Testis (tissue), 3 donors: ENCODE results near the gene NKAIN2. TPM values are rescaled to one million over a fixed set of nuclear protein-coding genes. Genes with fewer than 3 reads are reported as not detected.

Experiments used
- DNase-seq: peaks from one replicate; pipeline ENCODE4 v3.0.0-alpha.2; 2019
- H3K27ac ChIP-seq, 2 donors: fragments of 200-600 bp; sonication (generic); one replicate each; pipeline ENCODE4 v1.5.1; 2019
- H3K27me3 ChIP-seq: fragments of 200-600 bp; sonication (generic); one replicate; pipeline ENCODE4 v1.5.1; 2019
- H3K36me3 ChIP-seq: fragments of 200-600 bp; sonication (generic); one replicate; pipeline ENCODE4 v1.5.1; 2017; ENCODE audit warnings: low read depth; ENCODE audit errors: missing control alignments
- H3K4me1 ChIP-seq: fragments of 200-600 bp; sonication (generic); one replicate; pipeline ENCODE4 v1.5.1; 2019
- H3K4me3 ChIP-seq, 2 donors: fragments of 200-600 bp; sonication (generic); one replicate each; pipeline ENCODE4 v1.5.1; 2017 to 2019
- H3K9me3 ChIP-seq: fragments of 200-600 bp; sonication (generic); one replicate; pipeline ENCODE4 v1.5.1; 2017
- POLR2A ChIP-seq: fragments of 450-650 bp; IDR thresholded peaks from one replicate; pipeline ENCODE4 v1.6.1; 2017; ENCODE audit warnings: antibody characterized with exemption, mild to moderate bottlenecking, moderate library complexity
- WGBS, 2 donors: methylation state at CpG; one replicate each; pipeline ENCODE4 v1.1.5; 2018; 5-methylcytosine and 5-hydroxymethylcytosine counted together
- intact Hi-C: fragments of 100-400 bp; cut with DNase I; formaldehyde crosslinking; loops from one replicate; pipeline ENCODE4 v1.15.1; 2023; ENCODE audit warnings: low total_unique reads
- polyA plus RNA-seq: library from polyadenylated mRNA; stranded (reverse); fragments of 350-450 nt; fragmentation: Illumina TruSeq; extraction: RNeasy Lipid Tissue Mini Kit (QIAGEN cat#74804); gene quantifications from one replicate; pipeline ENCODE4 v1.2.3, GENCODE V29; 2014; ENCODE audit warnings: low read depth, low replicate concordance; ENCODE audit not compliant: insufficient read depth
- total RNA-seq, 2 donors: library from RNA; depleted of rRNA; stranded (reverse); fragments of >200 nt; gene quantifications; one replicate each; pipeline ENCODE4 v1.2.3, GENCODE V29; 2016
- TF ChIP-seq, protein P1 (sequence below), 3 experiments: fragments of 450-650 bp in 2 of 3; fragments of 200-600 bp in 1 of 3; sonication (generic) in 1 of 3; IDR thresholded peaks; one replicate each; pipeline ENCODE4 v1.5.1; 2016 to 2019; ENCODE audit warnings: antibody characterized with exemption in 3 of 3, mild to moderate bottlenecking in 2 of 3, moderate library complexity in 1 of 3

Gene NKAIN2
- total and polyA plus RNA-seq, 3 donors from 2014 or later = 0.56 to 1.1 (median 0.71) TPM

- Histone ChIP-seq H3K27me3 (no peaks in the 10 kb centered on the region), H3K4me3 (no peak overlapping the region), H3K36me3 (no peaks in the 10 kb centered on the region), H3K27ac (no peak overlapping the region), H3K9me3 (no peaks in the 10 kb centered on the region), H3K4me1 (no peaks in the 10 kb centered on the region)
- TF ChIP-seq, protein P1, sequence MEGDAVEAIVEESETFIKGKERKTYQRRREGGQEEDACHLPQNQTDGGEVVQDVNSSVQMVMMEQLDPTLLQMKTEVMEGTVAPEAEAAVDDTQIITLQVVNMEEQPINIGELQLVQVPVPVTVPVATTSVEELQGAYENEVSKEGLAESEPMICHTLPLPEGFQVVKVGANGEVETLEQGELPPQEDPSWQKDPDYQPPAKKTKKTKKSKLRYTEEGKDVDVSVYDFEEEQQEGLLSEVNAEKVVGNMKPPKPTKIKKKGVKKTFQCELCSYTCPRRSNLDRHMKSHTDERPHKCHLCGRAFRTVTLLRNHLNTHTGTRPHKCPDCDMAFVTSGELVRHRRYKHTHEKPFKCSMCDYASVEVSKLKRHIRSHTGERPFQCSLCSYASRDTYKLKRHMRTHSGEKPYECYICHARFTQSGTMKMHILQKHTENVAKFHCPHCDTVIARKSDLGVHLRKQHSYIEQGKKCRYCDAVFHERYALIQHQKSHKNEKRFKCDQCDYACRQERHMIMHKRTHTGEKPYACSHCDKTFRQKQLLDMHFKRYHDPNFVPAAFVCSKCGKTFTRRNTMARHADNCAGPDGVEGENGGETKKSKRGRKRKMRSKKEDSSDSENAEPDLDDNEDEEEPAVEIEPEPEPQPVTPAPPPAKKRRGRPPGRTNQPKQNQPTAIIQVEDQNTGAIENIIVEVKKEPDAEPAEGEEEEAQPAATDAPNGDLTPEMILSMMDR (IDR thresholded peaks at IDR 0.05) = no peak
- TF ChIP-seq POLR2A = no peak
- intact Hi-C loops = no loop called here
- no peak for DNase-seq
- 93 to 95% methylated on average over 1 of the region's 1 CpG for WGBS, 2 donors
These were observed 1026.2 kb downstream of the NKAIN2 start for GRCh38 chr6:124829822-124830221.

GRCh38 chr6:124830506-124830905 lies 1026.8 kb downstream of the NKAIN2 start:
- Histone ChIP-seq H3K36me3 (no peaks in the 10 kb centered on the region), H3K4me1 (no peaks in the 10 kb centered on the region), H3K27me3 (no peaks in the 10 kb centered on the region), H3K9me3 (no peaks in the 10 kb centered on the region), H3K27ac (no peak overlapping the region), H3K4me3 (no peak overlapping the region)
- DNase-seq = no peak
- intact Hi-C loops = no loop called here
- TF ChIP-seq, protein P1 (IDR thresholded peaks at IDR 0.05) = no peak
- no peak for TF ChIP-seq POLR2A

DNA sequence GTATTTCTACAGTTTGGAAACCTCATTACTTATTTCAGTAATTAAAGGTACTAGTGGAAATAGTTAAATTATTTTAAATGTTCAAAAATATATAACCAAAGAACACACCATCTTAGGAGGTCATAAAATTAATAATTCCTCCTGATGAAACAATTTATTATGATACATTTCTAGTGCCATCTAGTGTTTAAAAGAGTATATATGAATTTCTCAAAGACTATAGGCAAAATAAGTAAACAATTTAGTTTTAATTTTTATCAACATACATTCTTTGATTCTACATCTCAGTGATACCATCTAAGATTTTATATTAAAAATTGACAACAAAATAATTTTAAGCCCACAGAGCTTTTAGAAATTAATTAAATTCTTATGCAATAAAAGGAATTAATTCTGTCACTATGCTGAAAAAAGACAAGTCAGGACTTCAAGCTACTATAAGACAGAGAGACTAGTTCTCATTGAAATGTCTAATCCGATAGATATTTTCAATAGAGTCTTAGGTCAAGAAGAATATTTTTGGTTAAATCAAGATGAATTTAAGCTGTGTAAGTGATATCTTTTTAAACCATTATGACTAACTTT lies 1050.8 kb downstream of the NKAIN2 start:
- Histone ChIP-seq H3K27ac (no peak overlapping the region), H3K4me1 (no peaks in the 10 kb centered on the region), H3K4me3 (no peak overlapping the region), H3K27me3 (no peaks in the 10 kb centered on the region), H3K9me3 (no peaks in the 10 kb centered on the region), H3K36me3 (no peaks in the 10 kb centered on the region)
- intact Hi-C loops = no loop called here
- DNase-seq = no peak
- 80 to 85% methylated on average over 1 of the region's 1 CpG for WGBS, 2 donors
- TF ChIP-seq, protein P1 (IDR thresholded peaks at IDR 0.05) = peak in 1 of 3 experiments; percentile 26
- no peak for TF ChIP-seq POLR2A

GRCh38 chr6:124857746-124858145 lies 1054.1 kb downstream of the NKAIN2 start:
- Histone ChIP-seq H3K27me3 (no peaks in the 10 kb centered on the region), H3K4me1 (no peaks in the 10 kb centered on the region), H3K9me3 (no peaks in the 10 kb centered on the region), H3K4me3 (no peak overlapping the region), H3K36me3 (no peaks in the 10 kb centered on the region), H3K27ac (no peak overlapping the region)
- no peak for DNase-seq
- intact Hi-C loops = no loop called here
- TF ChIP-seq POLR2A = no peak
- TF ChIP-seq, protein P1 (IDR thresholded peaks at IDR 0.05) = no peak
- WGBS, 2 donors = 64 to 69% methylated on average over 3 of the region's 3 CpGs

DNA sequence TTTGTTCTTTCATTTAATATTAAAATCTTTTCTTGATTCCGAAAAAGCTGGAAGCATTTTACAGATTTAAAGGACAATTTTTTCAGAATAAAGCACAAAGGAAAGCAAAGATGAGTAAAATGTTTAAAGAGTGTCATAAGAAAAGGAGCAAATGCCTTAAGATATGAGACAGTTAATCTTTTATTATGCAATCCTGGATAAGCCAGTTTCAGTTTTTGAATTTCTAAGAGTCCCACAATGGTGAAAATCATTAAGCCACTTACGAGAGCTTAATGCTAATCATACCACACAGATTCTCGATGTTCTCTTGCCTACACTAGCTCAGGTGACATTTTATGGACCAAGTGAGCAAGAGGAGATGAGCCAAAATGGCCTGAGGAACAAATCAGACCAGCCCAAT lies 1054.9 kb downstream of the NKAIN2 start:
- Histone ChIP-seq H3K4me3 (no peak overlapping the region), H3K27me3 (no peaks in the 10 kb centered on the region), H3K27ac (no peak overlapping the region), H3K36me3 (no peaks in the 10 kb centered on the region), H3K4me1 (no peaks in the 10 kb centered on the region), H3K9me3 (no peaks in the 10 kb centered on the region)
- no peak for DNase-seq
- 89 to 94% methylated on average over 3 of the region's 3 CpGs for WGBS, 2 donors
- intact Hi-C loops = no loop called here
- TF ChIP-seq, protein P1 (IDR thresholded peaks at IDR 0.05) = no peak
- TF ChIP-seq POLR2A = no peak
